Stimulated activated CD4-positive, alpha-beta T cell treated with anti-CD3 and anti-CD28 coated beads, TNF-alpha, amount 100 ng/mL, for 24 hours (primary cell): ENCODE measurements around the gene EN1.
A peak's percentile ranks its signal among the peaks of the same experiment; 100 is the strongest.

ENCODE experiments used
- DNase-seq, 3 experiments: peaks; one replicate each; pipeline ENCODE4 v3.0.0-alpha.2; 2020; ENCODE audit warnings: low read depth in 3 of 3

Gene EN1

DNA sequence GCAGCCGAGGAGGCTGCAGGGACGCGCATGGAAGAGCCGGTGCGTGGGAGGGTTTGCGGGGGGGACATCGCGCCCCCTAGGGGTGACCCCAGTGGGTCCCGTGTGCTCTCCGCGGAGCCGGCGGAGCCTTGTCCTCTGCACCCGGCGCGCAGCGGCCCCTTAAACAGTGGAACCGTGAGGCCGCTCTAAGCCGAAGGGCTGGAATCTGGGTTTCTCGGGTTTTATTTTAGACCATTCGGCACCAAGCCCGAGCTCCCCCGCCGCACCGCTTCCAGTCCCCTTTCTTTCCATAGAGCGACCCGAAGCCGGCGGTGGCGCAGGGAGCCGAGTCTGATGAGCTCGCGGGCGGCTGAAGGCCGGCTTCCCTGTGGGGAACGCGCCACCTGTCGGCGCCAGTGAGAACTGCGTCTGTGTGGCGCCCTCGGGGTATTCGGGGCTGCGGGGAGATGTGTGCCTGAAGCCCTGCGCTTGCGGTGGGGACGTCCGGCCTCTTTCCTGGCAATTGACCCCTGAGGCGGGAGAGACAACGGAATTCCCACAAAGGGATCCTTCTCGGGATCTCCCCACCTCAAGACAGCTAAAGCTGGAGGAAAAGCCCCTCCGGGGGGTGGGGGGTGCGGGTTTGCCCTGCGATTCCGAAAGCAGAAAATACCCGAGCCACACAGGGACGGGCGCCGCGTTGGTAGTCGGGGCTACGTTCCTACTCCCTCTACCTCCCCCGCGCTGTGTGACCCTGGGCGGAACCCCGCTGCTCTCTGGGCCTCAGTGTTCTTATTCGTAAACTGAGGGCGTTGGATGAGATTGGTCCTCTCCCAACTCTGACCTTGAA lies 8.2 kb upstream of the EN1 start:
- peak; percentile 66 to 82 (median 76) for DNase-seq

- no peak for DNase-seq
Measured at GRCh38 chr2:118854507-118855345, 7.3 kb upstream of the EN1 start.

- DNase-seq, result no peak
Measured at GRCh38 chr2:118853651-118854291, 6.3 kb upstream of the EN1 start.

- DNase-seq, result no peak
Measured at GRCh38 chr2:118853129-118853640, 5.7 kb upstream of the EN1 start.

DNA sequence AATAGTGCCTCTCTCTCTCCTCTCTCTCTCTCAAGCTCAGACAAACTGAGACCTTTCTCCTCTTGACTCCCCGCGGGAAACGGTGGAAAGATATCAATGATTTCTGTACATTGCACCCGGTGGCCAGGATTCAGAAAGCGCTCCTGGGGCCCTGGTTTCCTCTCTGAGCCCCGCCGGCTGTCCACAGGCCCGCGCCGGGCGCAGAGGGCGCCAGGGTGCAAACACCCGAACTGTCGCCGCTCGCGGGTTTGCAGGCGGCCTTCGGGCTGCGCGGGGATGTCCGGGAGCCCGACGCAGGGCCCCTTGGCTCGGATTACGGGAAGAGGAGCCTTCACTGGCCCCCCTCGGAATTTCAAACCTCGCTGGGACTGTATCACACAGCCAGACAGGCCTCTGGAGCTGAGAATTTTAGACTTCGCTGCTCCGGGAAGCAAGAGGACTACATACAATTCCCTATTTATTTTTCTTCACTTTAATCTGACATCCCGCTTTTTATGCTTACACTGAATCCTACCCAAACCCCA lies 5.2 kb upstream of the EN1 start:
- no peak for DNase-seq

DNA sequence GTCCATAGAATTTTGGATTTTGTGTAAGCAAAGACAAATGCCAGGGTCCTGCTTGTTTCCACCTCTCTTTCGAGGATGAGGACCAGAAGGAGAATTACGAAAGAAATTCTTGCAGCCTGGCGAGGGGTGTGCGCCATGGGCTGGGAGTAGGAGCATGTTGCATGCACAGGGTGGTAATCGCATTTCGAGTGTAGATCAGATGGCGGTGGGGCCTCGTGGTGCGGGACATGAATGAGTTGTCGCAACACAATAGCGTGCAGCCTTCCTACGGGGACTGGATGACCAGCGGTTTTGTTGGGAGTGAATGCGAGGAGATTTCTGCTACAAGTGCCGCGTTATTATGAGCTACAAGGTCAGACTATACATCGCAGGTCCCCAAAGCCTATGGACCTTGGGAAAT lies 4.2 kb upstream of the EN1 start:
- DNase-seq, result no peak

DNA sequence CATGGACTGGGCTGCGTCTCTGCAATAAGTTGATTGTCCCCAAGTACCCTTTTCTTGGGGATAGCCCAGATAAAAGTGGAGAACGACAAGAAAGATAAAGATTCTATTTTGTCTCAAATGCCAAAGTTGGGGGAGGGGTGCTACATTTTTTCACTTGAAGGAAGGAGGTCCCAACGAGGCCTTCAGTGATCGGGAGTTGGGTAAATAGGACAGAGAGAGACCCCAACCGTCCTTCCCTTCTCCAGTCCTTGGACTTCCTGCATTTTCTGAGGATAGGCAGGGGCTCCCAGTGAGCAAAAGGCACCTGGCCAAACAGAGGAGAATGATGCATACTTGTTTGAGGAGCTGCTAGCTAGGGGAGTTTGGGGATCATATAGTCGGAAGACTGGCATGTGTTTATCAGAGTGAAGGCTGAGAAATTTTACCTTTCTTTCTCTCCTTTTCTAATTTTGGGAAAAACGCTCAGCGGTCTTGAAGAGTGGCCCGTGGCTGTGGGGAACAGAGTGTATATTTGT lies 3.5 kb upstream of the EN1 start:
- no peak for DNase-seq

GRCh38 chr2:118850168-118850900 lies 2.9 kb upstream of the EN1 start:
- no peak for DNase-seq

DNA sequence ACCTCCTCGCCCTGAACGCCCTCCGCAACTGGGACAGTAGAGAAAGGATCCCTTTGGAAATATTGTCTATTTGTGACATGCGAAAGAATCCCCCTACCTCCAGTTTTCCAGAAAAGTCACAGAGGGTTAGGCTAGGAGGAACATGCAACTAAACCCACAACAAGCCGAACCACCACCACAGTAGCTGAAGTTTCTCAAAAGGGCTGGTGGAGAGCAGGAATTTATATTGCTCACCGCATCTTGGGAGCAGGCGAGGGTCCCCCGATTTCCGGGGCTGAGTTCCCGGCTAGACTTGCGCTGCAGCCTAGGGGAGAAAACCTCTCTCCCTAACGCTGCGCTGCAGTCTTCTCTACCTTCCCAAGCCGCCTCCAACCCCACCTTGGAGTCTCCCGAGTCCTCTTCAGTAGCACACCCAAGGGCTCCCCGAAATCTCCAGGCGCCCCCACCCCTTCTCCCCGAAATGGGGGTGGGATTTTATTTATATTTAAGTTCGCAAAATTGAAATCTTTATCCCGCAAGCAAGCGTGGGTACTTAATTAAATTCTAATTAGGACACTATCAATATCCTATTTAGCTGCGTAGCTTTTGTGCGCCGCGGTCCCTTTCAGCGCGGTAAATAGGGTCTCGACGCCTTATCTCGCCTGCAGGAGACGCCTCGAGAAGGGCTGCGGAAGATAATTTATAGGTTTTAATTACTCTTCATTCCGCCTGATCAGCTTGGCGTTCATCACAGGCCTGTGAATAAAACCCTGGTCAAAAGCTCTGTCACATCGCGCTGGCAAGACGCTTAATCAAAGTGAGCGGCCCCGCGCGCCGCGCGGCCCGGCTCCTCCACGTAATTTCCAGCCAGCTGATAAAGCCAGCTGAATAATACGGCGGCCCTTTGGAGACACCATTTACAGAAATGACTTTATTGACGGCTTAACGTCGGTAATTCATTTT lies 2.0 kb upstream of the EN1 start:
- DNase-seq, result no peak

GRCh38 chr2:118848381-118849225 lies 1.2 kb upstream of the EN1 start:
- DNase-seq, result no peak

GRCh38 chr2:118847762-118848172 lies 319 bp upstream of the EN1 start:
- DNase-seq, result no peak

DNA sequence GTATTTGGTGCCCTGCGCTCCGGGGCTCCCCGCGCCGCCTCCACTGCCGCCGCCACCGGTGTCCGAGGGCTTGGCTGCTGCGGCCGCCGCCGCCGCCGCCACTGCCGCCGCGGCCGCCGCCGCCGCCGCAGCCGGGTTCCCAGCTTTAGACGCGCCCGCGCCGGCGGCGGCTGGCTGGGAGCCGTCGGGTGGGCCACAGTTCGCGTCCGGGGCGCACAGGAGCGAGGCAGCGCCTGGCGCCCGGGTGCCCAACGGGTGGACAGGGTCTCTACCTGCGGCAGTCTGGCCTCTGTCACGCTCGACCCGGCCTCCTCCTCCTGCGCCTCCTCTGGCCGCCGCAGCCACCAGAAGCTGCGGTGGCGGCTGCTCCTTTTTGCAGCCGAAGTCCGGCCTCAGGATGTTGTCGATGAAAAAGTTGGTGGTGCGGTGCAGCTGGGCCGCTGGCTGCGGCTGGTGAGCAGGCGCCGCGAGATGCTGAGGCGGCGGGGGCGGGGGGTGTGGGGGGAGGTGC lies 951 bp downstream of the EN1 start:
- no peak for DNase-seq

- no peak for DNase-seq
Measured at GRCh38 chr2:118845522-118846441, 1.7 kb downstream of the EN1 start.

- no peak for DNase-seq
Measured at GRCh38 chr2:118845005-118845521, 2.4 kb downstream of the EN1 start.

- no peak for DNase-seq
Measured at GRCh38 chr2:118844261-118845004, 3.0 kb downstream of the EN1 start.

DNA sequence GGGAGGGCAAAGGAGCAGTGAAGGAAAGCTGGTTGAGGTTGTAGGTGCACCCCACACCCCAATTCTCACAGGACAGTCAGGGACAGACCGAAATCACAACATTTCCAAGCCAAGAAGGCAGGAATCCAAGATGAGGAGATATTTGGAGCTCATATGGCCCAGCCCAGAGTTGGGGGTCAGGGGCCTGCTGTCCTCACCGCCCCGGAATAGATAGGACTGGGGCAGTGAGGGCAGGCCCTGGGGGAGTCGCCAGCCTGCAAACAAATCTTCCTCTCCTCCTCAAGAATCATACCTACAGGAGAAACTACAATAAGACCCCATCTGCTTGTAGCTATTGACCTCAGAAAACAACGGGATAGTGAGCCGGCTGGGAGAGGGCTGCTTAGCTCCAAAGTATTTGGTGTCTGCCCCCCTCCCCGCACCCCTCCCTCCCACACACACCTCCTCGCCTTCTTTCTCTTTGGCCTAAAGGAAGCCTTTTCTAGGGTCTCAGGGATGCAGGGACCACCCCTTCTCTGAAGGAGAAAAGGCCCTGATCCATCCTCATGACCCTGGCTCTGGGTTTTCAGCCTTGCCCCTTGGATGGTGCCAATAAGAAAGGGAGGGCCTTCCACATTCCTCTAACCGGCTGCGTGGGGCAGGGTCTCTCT lies 3.8 kb downstream of the EN1 start:
- no peak for DNase-seq
